HG03066 (cell line): Measurements from ENCODE around the gene MYO5A.
A peak's percentile ranks its signal among the peaks of the same experiment; 100 is the strongest.

Experiments
- ATAC-seq: cut with Tn5 transposase; IDR thresholded peaks from one replicate; pipeline ENCODE4 v1.9.1; 2021; ENCODE audit warnings: low read depth; ENCODE audit not compliant: unreplicated experiment

MYO5A gene

GRCh38 chr15:52276256-52276770, 252.4 kb downstream of the MYO5A start:
- no peak for ATAC-seq

- no peak for ATAC-seq
Observed at GRCh38 chr15:52263563-52264282, 265.0 kb downstream of the MYO5A start.

- no peak for ATAC-seq
Observed at GRCh38 chr15:52262364-52262763, 266.3 kb downstream of the MYO5A start.

- ATAC-seq = peak; percentile 98
Observed at GRCh38 chr15:52261498-52262242, 267.0 kb downstream of the MYO5A start.

GRCh38 chr15:52261026-52261425, 267.7 kb downstream of the MYO5A start:
- ATAC-seq = no peak

GRCh38 chr15:52259503-52259902, 269.2 kb downstream of the MYO5A start:
- ATAC-seq = no peak

- no peak for ATAC-seq
Observed at GRCh38 chr15:52258461-52258860, 270.2 kb downstream of the MYO5A start.

- no peak for ATAC-seq
Observed at GRCh38 chr15:52257734-52258062, 271.0 kb downstream of the MYO5A start.
